HG03039 (cell line): ENCODE measurements around the gene TAF13.

Experiments used
- ATAC-seq: cut with Tn5 transposase; IDR thresholded peaks from one replicate; pipeline ENCODE4 v1.9.1; 2021; ENCODE audit warnings: mild to moderate bottlenecking, moderate library complexity; ENCODE audit not compliant: unreplicated experiment

TAF13 gene, protein sequence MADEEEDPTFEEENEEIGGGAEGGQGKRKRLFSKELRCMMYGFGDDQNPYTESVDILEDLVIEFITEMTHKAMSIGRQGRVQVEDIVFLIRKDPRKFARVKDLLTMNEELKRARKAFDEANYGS

DNA sequence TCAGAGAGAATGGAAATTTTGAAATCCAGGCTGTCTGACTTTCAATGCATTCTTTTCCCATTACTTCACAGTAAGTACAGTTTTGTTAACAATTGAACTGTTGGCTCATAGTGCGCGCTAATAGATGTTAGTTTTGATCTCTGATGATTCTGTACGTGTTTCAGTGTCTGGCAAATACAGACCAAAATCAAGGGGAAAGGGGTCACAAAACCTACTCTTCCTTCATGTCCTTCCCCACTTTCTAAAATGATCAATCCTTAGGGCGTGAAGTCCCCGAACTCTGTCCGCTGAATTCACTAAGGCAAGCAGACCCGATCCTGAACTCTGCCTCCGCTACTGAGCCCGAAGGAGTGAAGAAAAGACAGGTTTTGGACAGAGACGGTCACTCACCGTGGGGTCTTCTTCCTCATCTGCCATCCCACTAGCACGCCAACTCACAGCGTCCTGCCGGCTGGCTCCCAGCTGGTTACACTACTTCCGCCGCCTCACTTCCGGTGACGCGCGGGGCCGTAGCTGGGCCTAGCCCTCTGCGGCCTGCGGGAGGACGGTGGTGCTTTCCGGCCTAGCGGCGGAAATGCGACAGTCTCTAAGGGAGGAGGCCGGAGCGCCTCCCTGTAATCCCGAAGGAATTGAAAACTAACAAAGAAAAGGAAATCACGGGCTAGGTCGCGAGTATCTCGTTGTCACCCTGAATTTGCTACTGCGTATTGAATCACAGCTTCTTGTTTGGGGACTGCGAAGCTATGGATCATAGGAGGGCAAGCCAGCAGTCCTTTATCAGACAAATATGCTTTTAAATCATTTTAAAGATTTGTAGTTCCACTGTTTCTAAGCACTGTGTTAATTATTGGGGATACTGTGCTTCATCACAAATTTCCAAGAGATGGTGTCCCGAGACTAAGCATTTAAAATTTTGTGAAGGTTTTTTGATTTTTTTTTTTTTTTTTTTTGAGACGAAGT is at the start of gene TAF13:
TAF13 (minus strand) TSS at position 473 of the 960 bp plus-strand sequence; CDS start at position 417, 56 bp downstream.
- ATAC-seq: peak; percentile 99

DNA sequence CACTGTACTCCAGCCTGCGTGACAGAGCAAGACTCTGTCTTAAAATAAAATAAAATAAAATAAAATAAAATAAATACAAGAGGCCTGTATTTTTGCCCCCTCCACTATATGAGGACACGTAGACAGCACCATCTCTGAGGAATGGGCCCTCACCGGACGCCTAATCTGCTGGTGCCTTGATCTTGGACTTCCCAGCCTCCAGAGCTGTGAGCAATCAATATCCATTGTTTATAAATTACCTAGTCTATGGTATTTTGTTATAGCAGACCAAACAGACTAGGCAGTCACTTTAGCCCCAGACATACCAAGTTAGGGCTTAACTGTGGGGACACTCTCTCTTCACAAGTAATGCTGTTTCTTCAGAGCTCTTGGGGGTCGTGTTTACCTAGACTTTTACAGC is 44.6 kb upstream of the TAF13 start:
- no peak for ATAC-seq

DNA sequence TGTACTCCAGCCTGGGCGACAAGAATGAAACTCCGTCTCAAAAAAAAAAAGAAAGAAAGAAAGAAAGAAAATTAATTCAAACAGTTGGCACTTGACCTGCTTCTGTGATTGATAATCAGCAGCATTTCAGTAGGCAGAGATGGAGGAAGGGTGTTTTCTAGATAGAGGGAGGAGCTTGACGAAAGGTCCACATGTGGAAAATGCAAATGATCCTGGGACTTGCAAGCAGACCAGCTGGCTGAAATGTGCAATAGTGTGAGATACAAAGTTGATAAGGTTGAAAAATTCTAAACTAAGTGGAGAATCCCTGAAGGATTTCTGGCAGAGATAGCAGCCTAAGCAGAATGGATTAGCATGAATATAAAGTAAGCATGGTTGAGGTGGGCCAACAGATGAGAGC is 42.3 kb upstream of the TAF13 start:
- ATAC-seq: no peak

DNA sequence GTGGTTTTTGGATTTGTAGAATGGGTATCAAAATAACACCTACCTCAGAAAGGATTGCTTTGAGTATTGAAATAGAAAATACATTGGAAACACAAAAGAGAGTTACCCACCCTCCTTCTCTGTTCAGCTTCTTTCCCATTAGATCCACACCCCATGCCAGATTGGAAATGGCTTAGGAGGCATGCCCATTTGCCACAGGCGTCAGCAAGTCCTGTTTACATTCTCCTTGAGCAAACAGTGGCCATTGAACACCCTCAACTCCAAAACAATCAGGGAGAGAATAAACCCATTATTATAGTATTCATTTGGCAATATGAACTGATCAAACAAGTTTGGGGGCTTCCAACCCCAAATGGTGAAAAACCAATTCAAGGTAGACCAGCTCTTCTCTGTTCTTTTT is 40.5 kb upstream of the TAF13 start:
- no peak for ATAC-seq

DNA sequence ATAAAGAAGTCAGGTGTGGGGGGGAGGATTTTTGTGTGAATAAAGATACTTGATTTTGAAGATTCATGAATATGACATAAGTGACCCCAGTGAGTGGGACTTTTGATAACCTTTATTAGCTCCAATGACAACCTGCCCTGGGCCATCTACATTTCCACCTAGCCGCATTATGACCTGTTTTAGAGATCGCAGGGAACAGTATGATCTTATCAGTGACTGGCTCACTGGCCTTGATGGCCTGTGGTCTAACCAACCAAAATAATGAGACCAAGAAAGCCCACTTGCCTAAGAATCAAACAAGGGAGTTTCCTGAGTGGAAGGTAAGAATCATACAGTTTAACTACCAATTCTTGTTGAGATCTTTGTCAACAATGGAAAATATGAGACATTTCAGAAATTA is 39.9 kb upstream of the TAF13 start:
- no peak for ATAC-seq

DNA sequence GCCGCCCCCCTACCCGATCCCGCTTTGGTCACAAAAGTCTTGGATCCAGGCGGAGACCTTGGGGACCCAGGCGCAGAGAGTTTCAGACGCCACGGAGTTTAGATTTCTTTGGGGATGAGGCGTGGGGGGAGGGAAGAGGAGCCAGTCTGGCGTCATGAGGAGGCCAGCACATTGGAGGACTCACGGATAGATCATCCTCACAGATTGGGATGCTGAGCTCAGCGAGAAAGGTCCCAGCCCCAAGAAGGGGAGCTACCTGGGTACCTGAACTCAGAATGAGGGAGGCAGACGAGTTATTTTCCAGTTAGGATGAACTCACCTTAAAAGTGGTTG is 38.5 kb upstream of the TAF13 start:
- ATAC-seq: no peak

DNA sequence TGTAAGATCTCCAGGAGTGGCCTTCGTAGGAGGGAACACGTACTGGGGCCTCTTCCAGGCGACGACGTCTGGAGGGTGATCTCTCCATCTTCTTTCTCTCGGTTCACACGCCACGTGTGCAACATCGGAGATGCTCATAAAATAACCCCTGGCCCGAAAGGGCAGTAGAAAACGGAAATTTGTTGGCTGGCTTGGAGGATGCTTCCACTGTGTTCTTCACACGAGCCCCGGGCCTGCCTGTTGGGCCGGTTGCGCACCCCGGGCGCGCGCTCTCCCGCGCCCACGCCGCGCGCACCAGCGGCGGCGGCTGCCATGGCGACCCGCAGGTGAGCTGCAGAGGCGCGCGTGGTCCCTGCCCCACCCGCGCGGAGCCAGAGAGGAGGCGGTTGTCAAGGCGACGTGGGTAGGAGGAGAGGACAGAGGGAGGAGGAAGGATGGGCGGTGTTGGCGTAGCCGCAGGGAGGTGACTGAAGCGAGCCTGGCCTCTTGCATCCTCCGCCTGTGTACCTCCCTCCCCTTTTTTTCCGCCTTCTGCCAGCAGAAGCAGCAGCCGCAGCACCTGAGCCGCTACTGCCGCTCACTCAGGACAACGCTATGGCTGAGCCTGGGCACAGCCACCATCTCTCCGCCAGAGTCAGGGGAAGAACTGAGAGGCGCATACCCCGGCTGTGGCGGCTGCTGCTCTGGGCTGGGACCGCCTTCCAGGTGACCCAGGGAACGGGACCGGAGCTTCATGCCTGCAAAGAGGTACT is 38.0 kb upstream of the TAF13 start, which contains the start of gene ELAPOR1:
ELAPOR1 (plus strand) TSS at position 526 of the 752 bp plus-strand sequence; CDS start at position 595, 69 bp downstream.
- ATAC-seq: no peak

DNA sequence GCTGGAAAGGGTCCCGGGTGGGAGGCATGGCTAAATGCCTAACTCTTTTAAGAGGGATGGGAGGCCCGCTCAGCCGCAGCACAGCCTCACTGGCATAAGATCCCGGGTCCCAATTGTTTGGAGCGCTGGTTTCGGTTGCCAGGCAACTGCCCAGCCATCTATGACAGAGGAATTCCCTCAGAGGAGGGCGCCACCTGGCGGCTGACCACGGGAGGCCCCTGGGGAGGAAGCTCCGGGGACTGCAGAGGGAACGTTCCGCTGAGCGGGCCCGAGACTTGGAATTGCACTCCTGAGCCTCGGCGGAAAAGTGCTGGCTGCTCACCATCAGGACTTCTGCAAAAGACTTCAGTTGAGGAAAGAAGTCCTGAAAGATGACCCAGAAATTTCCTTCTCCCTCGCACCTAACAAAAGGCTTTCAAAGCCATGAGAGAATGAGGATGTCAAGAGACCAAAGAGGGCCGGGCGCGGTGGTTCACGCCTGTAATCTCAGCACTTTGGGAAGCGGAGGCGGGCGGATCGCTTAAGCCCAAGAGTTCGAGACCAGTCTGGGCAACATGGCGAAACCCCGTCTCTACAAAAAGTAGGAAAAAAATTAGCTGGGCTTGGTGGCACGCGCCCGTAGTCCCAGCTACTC is 37.0 kb upstream of the TAF13 start:
- ATAC-seq: peak; percentile 60

DNA sequence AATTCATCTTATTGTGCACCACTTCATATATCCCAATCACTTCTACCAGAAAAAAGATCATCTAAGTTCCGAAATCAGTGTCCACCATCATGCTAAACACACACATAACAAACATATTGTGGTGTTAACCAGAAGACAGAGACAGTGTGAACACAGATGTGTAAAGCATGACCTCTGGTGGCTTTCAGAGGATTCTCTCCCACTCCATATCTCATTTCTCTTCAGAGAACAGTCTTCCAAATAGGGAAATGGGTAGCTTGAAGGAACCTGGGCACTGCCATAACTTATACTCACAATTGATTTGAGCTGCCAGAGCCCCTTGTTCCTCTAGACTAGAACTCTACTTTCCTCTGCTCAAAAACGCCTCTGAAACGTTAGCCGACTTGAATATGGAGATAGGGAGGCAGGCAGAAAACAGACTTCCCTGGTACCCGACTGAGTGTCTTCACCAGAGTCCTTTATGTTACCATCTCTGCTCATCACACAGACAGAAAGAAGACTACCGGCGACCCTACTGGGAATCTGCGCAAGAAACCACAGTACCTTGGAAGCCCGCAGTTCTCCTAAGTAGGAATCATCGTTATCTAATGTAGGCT is 36.4 kb upstream of the TAF13 start:
- no peak for ATAC-seq

DNA sequence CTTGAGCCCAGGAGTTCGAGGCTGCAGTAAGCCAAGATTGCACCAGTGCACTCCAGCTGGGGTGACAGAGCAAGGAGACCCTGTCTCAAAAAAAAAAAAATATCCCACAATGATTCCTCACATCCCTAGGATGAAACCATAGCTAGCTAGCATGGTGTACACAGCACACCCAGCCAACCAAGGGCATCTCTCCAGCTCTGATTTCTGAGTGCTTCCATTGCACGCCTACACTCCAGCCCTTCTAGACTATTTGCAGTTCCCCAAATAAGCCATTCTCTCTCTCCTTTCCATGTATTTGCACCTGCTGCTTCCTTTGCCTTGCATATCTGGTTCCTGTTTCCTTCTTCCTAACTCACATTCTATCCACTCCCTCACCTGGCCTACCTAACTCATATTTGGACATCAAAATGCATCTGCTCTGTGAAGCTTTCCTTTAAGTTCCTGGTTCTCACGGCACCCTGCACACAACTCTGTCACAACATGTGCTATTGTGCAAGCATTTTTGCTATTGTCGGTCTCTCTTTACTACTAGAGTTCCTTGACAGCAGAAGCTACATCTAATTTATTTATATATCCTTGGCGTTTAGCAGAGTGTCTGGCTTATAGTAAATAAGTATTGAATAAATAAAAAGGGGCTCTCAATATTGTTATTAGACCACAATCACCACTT is 35.7 kb upstream of the TAF13 start:
- ATAC-seq: no peak

DNA sequence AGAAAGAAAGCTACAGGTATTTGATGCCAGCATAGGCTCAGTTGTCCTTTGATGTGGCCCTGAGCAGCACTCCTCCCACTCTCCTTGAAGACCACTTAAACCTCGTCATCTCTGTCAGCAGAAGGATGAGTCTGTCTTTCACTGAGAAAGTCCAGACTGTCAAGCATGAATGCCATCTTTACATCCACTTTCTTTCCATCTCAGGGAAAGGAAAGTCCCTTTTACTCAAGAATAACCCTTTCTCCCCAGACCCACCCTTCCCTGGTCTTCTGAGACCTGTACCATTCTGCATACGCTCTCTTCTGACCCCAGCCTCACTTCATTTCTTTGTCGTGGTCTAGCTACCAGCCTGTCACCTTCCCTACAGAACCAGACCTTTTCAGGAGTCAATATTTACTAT is 34.1 kb upstream of the TAF13 start:
- ATAC-seq: no peak

DNA sequence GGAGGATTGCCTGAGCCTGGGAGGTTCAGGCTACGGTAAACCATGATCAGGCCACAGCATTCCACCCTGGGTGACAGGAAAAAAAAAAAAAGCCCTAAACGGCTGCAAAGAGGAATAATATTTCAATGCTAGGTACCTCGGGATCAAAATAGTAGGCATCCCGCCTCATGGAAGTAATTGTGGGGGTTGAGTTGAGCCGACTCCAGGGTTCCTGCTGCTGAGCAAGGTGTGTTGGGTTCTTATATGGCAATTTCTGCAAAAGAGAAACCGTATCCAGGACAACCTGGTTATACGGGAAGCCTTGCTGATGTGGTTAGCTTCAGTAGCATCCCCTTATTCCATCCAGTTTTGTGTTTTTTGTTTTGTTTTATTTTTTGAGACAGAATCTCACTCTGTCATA is 32.0 kb upstream of the TAF13 start:
- ATAC-seq: no peak

DNA sequence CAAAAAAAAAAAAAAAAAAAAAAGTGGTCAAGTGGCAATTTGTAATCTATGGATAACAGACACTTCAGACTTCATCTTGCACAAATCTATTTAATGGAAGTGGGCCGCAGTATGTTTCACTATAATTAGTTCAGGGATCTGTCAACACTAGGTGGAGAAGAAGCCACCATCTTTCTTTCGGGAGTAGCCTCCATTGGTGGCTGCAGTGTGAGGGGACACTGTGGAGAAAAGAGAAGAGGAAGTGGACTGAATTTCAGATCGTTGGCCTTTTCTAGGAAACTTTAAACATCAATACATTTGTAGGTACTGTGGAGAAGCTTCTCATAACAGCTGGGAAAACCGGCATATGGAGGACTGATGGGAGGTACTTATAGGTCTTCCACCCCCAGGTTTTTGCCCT is 30.1 kb upstream of the TAF13 start:
- ATAC-seq: no peak

DNA sequence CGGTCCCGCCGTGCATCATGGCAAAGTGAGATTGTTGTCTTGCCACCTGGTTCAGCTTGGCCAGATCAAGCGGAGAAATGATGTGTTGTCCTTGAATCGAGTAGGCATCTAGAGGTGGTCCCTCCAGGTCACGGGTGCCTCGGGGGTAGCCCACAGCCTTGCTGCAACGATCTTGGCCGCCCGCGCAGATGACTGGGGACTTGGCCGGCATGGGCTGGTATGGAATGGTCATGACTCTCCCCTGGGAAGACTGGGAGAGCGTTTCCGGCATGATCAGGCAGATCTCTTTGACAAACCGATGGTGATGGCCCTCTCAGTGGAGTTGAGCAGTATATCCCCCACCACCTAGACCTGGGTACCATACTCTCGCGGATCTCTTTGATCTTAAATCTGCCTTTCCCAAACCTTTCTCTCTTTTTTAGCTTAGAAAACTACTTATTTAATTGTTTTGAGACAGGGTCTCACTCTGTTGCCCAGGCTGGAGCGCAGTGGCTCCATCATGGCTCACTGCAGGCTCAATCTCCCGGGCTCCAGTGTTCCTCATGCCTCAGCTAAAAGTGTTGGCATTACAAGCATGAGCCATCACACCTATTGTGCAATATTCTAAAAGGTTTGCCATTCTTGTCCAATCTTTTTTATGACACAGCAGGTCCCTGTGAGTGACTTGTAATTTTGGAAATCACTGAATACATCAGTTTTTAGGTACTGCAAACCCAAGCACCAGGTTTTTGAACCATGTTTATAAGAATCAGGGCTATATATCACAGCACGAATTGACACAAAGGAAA is 28.8 kb upstream of the TAF13 start:
- no peak for ATAC-seq

DNA sequence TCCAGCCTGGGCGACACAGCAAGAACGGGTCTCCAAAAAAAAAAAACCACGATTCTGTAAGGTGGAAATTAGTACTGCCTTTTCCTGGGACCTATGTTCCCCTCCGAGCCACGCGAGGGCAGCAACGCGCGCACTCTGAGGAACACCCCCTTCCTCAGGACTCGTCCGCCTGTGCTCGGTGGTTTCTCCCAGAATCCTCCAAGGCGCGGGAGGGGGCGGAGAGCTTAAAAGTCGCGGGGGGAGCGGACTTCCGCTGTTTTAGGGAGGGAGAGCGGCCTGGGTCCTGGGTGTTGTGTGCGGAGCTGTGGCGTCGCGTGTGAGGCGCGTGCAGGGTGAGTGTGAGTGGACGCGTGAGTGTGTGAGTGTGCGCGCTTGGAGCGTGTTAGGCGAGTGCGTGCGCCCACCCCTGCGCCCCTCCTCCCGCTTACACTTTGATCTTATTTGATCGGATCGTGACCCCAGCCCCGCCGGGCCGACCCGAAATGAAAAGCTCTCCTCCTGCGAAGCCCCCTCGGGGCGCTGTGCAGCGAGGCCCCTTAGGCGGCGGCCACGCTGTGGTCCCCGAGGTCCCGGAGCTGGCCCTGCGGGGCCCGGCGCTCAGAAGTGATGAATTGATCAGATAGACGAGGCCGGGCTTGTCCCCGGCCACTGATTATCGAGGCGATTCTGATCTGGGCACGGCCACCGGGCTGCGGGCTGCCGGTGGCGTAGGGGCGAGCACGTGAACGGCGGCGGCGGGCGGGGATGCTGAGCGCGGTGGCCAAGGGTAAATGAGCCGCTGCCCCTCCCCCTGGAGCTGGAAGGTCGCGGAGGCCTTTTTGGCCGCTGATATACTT is 24.4 kb upstream of the TAF13 start:
- ATAC-seq: peak; percentile 90

DNA sequence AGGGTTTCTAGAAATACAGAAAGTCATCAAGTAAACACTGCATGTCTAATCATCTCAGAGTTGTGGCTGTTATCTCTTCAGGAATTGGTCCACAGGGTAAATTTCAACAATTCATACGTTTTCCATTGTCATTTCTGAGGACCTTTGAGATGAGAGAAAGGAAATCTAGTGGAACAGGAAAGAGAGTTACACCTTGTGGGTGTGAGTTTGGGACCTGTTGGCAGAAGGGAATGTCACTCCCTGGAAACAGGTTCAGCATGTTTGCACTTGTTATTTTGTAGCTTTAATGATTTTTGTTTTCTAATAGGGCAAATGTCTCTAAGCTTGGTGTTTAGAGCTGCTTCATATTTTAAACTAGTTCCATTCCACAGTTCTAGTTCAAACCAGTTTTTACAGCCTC is 20.3 kb upstream of the TAF13 start:
- no peak for ATAC-seq

DNA sequence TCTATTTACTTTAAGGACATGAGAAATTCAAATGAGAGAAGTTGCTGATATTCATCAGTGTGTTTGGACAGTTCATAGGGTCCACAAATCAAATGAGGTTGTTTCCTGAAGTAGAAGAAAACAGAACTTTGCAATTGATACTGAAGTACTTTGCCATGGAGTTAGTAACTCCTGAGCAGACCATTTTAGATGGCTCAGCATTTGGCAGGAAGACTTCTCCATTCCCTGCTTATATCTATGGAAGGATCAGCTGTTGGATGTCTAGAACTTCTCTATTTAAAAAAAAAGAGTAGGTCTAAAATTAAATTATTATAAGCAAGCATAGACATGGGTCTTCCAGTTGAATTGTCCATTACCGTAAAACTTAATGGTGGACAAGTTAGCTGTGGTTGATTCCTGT is 19.8 kb upstream of the TAF13 start:
- ATAC-seq: no peak

DNA sequence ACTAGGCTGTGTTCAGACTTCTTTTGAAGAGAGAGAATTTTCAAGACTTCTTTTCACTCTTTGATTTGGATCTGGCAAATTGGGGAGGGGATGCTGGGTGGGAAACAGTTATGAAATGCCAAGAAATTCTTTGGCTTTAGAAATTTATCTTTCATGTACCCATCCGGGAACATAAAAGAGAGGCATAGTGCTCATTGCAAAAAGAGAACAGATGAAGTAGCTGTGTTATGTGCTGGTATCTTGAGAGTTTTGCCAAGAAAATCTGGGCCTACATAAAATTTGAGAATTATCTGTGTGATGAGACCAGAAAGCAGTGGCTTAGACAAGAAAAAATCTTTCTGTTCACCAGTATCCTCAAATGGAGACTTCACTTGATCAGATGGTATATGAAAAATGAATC is 19.1 kb upstream of the TAF13 start:
- no peak for ATAC-seq

DNA sequence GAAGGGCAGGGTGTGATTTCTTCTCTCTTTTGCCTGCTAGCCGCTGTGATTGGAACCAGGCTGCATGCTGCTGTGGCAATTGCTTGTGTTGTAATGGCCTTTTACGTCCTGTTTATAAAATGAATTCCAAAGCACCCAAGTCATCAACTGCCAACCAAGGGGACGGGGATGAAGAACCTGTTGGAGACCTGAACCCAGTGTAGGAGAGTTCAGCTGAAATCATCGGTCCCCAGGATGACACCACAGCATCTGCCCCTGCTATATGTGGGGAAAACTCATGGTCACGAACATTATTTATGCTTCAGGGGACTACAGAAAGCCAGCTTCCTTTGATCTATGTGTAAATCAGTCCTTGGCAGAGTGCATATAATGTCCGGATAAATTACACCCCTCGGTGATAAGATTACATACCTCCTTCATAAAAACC is 18.6 kb upstream of the TAF13 start:
- ATAC-seq: no peak
